GM18909 (cell line): ENCODE measurements around the gene DVL1.
"Not testable (repeated sequence)": the region's sequence is repeated elsewhere in the genome, so short reads cannot be mapped to it uniquely, and the experiment has no call there.

Experiments used
- ATAC-seq: cut with Tn5 transposase; IDR thresholded peaks from one replicate; pipeline ENCODE4 v1.9.1; 2021; ENCODE audit warnings: mild to moderate bottlenecking; ENCODE audit not compliant: unreplicated experiment, poor library complexity

DVL1 gene

DNA sequence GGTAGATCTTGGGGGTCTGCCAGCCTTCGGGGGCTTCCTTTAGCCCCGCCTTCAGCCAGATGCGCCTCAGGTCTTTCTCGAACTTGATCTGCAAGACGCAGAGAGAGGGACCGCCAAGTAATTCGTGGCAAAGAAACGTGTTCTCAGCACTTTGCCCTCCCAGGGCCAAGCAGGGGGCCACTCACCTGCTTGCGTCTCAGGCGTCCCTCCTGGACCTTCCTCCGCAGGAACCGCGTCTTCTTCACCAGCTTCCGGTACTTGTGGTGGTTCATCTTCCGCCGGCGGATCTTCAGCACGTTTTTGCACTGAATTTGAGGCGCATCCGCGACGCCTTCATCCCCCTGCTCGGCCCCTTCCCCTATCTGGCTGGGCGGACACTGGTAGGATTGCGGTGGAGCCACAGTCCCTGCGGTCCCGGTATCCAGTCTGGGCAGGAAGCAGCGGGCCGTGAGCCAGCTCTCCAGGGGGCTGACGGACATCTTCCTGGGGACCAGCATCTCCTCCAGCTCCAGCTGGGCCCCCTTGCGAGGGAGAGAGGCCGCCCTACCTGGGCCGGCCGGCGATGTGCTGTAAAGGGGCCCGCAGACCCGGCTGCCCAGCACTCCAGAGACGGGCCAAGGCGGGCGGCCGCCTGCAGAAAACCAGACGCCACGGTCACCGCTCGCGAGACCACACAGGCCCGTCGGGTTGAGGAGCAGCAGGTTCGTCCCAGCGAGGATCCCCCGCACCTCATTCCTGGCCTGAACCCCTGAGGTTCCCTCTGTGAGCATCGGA lies 24.8 kb upstream of the DVL1 start:
- no peak for ATAC-seq

- no peak for ATAC-seq
Measured at GRCh38 chr1:1373051-1373814, 24.0 kb upstream of the DVL1 start.

- ATAC-seq: no peak
Measured at GRCh38 chr1:1371746-1372711, 22.8 kb upstream of the DVL1 start.

- no peak for ATAC-seq
Measured at GRCh38 chr1:1371364-1371745, 22.1 kb upstream of the DVL1 start.

DNA sequence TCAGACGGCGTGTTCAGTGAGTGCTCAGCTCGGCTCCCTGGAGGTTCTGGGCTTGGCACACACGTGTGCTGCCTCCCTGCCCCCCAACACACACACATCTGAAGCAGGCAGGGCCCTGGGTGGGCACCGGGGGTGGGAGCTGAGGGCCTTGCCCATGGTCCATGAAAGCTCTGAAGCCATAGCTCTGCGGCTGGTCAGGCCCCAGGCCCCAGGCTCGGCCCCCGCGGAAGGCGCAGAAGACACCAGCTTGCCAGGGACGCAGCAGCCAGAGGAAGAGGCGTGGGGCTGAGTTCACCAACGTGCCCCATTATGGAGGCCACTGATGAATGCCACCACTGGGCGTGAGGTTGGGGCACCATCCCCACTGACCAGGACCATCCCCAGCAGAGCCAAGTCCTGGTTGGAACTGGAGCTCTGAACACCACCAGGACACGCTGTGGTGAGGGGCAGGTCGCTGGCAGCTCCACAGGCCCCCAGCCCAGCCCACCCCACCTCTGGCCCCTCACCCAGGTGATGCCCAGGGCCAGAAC lies 21.6 kb upstream of the DVL1 start:
- no peak for ATAC-seq

GRCh38 chr1:1370094-1370493 lies 20.9 kb upstream of the DVL1 start:
- not testable (repeated sequence) for ATAC-seq

DNA sequence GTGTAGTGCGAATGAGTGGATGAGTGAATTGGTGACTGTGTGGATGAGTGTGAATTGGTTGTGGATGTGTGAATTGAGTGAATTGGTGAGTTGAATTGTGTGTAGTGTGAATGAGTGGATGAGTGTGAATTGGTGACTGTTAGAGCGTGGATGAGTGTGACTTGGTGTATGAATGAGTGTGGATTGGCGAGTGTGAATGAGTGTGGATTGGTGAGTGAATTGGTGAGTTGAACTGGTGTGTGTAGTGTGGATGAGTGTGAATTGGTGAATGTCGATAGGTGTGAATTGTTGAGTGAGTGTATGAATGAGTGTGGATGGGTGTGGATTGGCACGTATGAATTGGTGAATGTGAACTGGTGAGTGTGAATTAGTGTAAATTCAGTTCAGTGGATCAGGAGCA lies 18.1 kb upstream of the DVL1 start:
- ATAC-seq: no peak

GRCh38 chr1:1366699-1367066 lies 17.5 kb upstream of the DVL1 start:
- ATAC-seq: no peak

DNA sequence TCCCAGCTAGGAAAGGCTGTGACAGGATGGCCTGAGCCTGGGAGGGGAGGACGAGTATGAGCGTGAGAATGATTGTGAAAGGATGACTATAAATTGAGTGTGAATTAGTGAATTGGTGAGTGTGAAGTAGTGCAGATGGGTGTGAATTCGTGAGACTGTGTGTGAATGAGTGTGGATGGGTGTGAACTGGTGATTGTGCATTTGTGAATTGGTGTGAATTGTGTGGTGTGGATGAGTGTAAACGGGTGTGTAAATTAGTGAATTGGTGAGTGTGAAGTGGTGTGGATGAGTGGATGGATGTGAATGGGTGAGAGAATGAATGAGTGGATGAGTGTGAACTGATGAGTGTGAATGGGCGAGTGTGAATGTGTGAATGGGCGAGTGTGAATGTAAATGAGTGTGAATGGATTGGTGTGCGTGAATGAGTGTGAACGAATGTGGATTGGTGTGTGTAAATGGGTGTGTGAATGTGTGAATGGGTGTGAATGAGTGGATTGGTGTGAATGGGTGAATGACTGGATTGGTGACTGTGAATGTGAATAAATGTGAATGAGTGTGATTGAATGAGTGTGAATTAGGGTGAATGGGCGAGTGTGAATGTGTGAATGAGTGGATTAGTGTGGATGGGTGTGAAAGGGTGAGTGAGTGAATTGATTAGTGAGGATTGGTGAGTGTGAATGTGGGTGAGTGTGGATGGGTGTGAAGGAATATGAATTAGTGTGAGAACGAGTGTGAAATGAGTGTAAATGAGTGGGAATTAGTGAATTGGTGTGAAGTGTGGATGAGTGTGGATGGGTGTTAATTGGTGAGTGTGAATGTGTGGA lies 16.9 kb upstream of the DVL1 start:
- ATAC-seq: no peak

- no peak for ATAC-seq
Measured at GRCh38 chr1:1364266-1364665, 15.0 kb upstream of the DVL1 start.

DNA sequence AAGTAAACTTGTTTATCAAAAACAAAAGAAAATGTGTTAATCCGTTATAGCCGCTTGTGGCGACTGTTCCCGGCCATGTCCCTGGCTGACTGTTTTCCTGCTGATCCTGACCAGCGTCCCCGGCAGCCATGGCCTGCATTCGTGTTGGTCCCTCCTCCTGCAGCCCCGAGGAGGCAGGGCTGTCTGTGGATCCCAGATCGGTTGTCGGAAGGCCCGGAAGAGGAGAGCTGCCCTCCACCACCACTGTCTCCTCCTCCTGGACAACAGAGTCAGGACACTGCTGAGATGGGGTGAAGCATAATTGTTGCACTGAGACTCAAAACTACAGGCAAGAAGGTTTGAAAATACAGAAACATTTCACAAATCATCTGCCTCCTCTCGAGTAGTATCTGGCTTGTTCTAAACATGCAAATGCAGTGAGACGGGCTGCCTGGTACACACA lies 12.8 kb upstream of the DVL1 start:
- no peak for ATAC-seq

GRCh38 chr1:1361233-1361981 lies 12.2 kb upstream of the DVL1 start:
- ATAC-seq: no peak

DNA sequence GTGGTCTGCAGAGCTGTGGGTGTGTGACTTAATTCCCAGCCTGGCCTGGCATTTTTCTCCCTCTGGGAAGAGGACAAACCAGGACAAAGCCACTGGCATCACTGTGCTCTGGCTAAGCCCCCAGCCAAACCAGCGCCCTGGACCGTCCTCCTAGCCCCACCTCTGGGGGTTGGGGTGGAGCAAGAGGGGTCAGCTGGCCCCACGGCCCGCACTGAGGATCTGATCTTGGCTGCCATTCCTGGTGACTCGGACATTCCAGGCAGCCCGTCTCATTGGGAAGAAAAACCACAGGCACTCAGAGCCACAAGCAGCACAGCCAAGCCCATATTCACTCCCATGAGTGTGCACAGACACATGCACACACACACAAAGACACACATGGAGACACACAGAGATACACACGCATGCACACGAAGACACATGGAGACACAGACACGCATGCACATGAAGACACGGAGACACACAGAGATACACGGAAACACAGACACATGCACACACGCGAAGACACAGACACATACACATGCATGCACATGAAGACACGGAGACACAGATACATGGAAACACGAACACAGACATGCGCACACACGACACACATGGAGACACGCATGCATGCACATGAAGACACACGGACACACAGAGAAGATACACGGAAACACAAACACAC lies 11.4 kb upstream of the DVL1 start:
- ATAC-seq: no peak

- ATAC-seq: no peak
Measured at GRCh38 chr1:1359664-1360468, 10.6 kb upstream of the DVL1 start.

GRCh38 chr1:1359308-1359663 lies 10.1 kb upstream of the DVL1 start:
- ATAC-seq: no peak

DNA sequence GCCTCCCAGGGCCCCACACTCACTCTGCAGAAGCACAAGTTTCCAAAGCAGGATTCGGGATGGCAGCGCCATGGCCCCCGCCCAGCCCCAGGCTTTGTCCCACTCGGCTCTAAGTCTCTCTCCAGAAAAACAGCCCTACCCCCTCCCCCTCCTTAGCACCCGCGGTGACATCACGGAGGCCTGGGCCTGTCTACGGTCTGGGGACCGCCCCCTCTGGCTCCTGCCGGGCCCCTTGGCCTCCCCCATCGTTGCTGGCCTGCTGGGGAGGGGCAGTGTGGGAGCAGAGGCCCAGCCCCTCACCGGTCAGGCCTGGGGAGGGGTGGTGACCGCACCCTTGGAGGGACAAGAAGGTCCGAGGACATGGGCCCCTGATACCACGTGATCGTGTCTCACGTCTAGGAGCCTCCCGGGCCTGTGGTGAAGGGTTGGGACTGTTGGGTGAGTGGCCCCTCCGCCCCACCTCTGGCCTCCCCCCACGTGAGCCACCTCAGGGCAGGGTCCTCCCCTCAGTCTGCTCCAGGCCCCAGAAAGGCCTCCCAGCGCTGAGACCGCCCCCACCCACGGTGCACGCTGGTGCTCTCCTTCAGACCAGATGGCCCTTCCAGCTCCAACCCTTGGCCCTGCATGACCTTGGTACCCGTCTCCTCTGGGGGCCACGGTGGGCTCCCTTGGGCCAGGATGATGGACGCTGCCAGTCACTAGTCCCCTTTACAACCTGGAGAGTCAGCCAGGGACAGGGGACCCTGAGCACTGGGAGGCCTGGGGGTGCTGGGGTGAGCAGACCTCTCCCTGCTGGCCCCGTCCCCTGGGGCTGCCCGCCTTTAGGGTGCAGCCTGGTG lies 9.4 kb upstream of the DVL1 start, which contains the start of gene MXRA8:
Gene MXRA8, minus strand, starts transcription at position 123 of the 839 bp plus-strand sequence. Its CDS starts 51 bp downstream, at position 72.
- no peak for ATAC-seq
